Testis (tissue), 3 donors: ENCODE results near the gene PCBP4. TPM values are rescaled to one million over a fixed set of nuclear protein-coding genes. Genes with fewer than 3 reads are reported as not detected.

Experiments
- DNase-seq: peaks from one replicate; pipeline ENCODE4 v3.0.0-alpha.2; 2019
- H3K27ac ChIP-seq, 2 donors: fragments of 200-600 bp; sonication (generic); one replicate each; pipeline ENCODE4 v1.5.1; 2019
- H3K27me3 ChIP-seq: fragments of 200-600 bp; sonication (generic); one replicate; pipeline ENCODE4 v1.5.1; 2019
- H3K36me3 ChIP-seq: fragments of 200-600 bp; sonication (generic); one replicate; pipeline ENCODE4 v1.5.1; 2017; ENCODE audit warnings: low read depth; ENCODE audit errors: missing control alignments
- H3K4me1 ChIP-seq: fragments of 200-600 bp; sonication (generic); one replicate; pipeline ENCODE4 v1.5.1; 2019
- H3K4me3 ChIP-seq, 2 donors: fragments of 200-600 bp; sonication (generic); one replicate each; pipeline ENCODE4 v1.5.1; 2017 to 2019
- H3K9me3 ChIP-seq: fragments of 200-600 bp; sonication (generic); one replicate; pipeline ENCODE4 v1.5.1; 2017
- POLR2A ChIP-seq: fragments of 450-650 bp; IDR thresholded peaks from one replicate; pipeline ENCODE4 v1.6.1; 2017; ENCODE audit warnings: antibody characterized with exemption, mild to moderate bottlenecking, moderate library complexity
- WGBS, 2 donors: methylation state at CpG; one replicate each; pipeline ENCODE4 v1.1.5; 2018; 5-methylcytosine and 5-hydroxymethylcytosine counted together
- intact Hi-C: fragments of 100-400 bp; cut with DNase I; formaldehyde crosslinking; loops from one replicate; pipeline ENCODE4 v1.15.1; 2023; ENCODE audit warnings: low total_unique reads
- polyA plus RNA-seq: library from polyadenylated mRNA; stranded (reverse); fragments of 350-450 nt; fragmentation: Illumina TruSeq; extraction: RNeasy Lipid Tissue Mini Kit (QIAGEN cat#74804); gene quantifications from one replicate; pipeline ENCODE4 v1.2.3, GENCODE V29; 2014; ENCODE audit warnings: low read depth, low replicate concordance; ENCODE audit not compliant: insufficient read depth
- total RNA-seq, 2 donors: library from RNA; depleted of rRNA; stranded (reverse); fragments of >200 nt; gene quantifications; one replicate each; pipeline ENCODE4 v1.2.3, GENCODE V29; 2016
- TF ChIP-seq, protein P1 (sequence below), 3 experiments: fragments of 450-650 bp in 2 of 3; fragments of 200-600 bp in 1 of 3; sonication (generic) in 1 of 3; IDR thresholded peaks; one replicate each; pipeline ENCODE4 v1.5.1; 2016 to 2019; ENCODE audit warnings: antibody characterized with exemption in 3 of 3, mild to moderate bottlenecking in 2 of 3, moderate library complexity in 1 of 3

The PCBP4 gene
- total and polyA plus RNA-seq, 3 donors from 2014 or later: 35.8 to 54.1 (median 47.1) TPM

DNA sequence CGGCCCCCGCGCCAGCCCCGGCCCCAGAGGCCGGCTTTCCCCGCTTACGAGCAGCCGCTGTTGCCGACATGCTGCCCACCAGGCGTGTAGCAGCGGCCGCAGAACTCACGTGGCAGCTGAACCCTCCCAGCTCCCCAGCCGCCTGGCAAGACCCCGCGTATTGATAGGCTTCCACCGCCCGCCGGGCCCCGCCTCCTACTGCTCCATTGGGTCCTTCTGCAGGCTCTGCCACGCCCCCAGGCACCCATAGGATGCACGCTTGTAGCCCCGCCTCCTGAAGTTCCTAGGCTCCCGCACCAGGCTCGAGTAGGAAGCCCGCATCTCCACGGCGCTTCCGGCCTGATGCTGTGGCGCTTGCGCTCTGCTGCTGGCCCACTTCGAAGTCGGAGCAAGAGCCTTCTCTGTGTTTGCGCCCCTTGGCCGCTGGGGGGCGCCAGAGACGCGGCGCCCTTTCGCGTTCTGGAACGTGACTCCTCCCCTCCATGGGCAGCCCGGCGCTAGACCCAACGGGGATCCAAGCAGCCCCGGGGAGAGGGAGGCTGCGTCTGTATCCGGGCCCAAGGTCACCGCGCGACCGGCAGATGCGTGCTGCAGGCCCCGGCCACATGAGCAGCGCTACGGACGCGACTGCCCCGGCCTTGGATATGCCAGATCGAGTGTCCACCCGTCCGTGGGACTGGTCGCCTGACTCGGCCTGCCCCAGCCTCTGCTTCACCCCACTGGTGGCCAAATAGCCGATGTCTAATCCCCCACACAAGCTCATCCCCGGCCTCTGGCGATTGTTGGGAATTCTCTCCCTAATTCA is 25.3 kb downstream of the PCBP4 start, which contains the start of the genes PARP3 and RRP9:
Gene PARP3, plus strand, starts transcription at position 566 of the 805 bp plus-strand sequence. CDS start 993 bp downstream, outside the sequence.
Gene RRP9, minus strand, starts transcription at position 107 of the 805 bp plus-strand sequence. Its CDS starts 37 bp downstream, at position 70.
- peak; percentile 100 for DNase-seq
- Histone ChIP-seq H3K9me3 (no peaks in the 10 kb centered on the region), H3K27me3 (no peaks in the 10 kb centered on the region), H3K36me3 (no peaks in the 10 kb centered on the region), H3K4me3 (peak within 1 kb of the TSS; percentile 68 to 75), H3K27ac (peak within 1 kb of the TSS; percentile 83 to 86), H3K4me1 (peaks cover 18% of the 10 kb centered on the region)
- TF ChIP-seq, protein P1, sequence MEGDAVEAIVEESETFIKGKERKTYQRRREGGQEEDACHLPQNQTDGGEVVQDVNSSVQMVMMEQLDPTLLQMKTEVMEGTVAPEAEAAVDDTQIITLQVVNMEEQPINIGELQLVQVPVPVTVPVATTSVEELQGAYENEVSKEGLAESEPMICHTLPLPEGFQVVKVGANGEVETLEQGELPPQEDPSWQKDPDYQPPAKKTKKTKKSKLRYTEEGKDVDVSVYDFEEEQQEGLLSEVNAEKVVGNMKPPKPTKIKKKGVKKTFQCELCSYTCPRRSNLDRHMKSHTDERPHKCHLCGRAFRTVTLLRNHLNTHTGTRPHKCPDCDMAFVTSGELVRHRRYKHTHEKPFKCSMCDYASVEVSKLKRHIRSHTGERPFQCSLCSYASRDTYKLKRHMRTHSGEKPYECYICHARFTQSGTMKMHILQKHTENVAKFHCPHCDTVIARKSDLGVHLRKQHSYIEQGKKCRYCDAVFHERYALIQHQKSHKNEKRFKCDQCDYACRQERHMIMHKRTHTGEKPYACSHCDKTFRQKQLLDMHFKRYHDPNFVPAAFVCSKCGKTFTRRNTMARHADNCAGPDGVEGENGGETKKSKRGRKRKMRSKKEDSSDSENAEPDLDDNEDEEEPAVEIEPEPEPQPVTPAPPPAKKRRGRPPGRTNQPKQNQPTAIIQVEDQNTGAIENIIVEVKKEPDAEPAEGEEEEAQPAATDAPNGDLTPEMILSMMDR (IDR thresholded peaks at IDR 0.05): peak; percentile 99 to 100 (median 99)
- no peak for TF ChIP-seq POLR2A
- intact Hi-C loops: no loop called here
- WGBS, 2 donors: 0 to 1% methylated on average over 28 to 62 of the region's 67 CpGs

DNA sequence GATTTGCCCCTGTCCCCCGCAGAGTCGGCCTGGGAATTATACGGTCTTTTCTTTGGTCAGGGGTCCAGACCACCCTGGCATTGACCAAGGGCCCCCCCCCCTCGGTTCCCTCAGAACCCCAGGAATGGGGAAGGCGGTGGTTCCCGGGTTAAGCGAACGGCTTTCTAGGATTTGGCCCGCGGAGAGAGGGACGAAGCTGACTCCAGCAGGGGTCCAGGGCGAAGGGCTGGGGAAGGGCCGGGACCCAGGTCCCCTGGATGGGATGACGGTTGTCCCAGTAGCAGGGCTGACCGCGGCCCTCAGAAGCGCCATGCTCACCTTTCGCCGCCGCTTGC is 25.8 kb downstream of the PCBP4 start:
- H3K27me3 ChIP-seq: no peaks in the 10 kb centered on the region
- intact Hi-C loops: no loop called here
- no peak for DNase-seq
- H3K9me3 ChIP-seq: no peaks in the 10 kb centered on the region
- TF ChIP-seq, protein P1 (IDR thresholded peaks at IDR 0.05): no peak
- no peak for TF ChIP-seq POLR2A
- peaks cover 18% of the 10 kb centered on the region for H3K4me1 ChIP-seq
- H3K4me3 ChIP-seq: peak overlapping the region; percentile 68 to 75
- H3K27ac ChIP-seq: no peak overlapping the region
- whole genome bisulfite sequencing, 2 donors: 0 to 1% methylated on average over 3 to 16 of the region's 20 CpGs
- no peaks in the 10 kb centered on the region for H3K36me3 ChIP-seq

DNA sequence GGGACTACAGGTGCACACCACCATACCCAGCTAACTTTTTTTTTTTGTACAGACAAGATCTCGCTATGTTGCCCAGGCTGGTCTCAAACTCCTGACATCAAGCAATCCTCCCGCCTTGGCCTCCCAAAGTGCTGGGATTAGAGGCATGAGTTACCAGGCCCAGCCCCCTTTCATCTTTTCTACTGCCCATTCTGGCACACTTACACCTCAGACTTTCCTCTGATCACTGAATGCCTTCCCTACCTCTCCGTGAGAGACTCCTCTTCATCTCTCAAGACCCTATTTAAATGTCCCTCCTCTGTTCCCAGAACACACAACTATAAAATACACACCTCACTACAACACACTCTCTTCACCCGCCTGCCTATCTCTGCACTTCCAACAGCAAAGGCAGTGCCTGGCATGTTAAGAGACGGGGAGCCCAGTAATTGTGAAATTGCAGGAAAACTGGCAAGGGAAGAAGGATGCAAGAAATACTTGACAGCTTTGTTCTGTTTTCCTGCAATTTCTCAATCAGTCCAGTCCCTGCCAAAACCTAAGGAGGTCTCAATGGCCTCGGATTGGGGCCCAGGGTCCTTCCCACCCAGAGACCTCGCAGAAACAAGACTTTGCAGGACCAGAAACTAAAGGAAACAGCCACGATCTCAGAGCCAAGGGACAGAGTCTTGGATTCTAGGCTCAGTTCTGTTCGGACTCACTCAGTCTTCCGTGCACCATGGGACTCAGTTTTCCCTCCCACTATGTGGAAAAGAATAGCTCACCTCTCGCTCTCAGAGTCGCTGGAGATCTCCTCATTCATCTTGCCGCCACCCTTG is 26.4 kb downstream of the PCBP4 start:
- intact Hi-C loops: no loop called here
- Histone ChIP-seq H3K36me3 (no peaks in the 10 kb centered on the region), H3K27me3 (no peaks in the 10 kb centered on the region), H3K27ac (no peak overlapping the region), H3K4me3 (peak overlapping the region; percentile 68 to 75), H3K4me1 (peaks cover 18% of the 10 kb centered on the region), H3K9me3 (no peaks in the 10 kb centered on the region)
- WGBS, 2 donors: 30 to 31% methylated on average over 12 to 13 of the region's 13 CpGs
- DNase-seq: no peak
- TF ChIP-seq, protein P1 (IDR thresholded peaks at IDR 0.05): no peak
- no peak for TF ChIP-seq POLR2A

DNA sequence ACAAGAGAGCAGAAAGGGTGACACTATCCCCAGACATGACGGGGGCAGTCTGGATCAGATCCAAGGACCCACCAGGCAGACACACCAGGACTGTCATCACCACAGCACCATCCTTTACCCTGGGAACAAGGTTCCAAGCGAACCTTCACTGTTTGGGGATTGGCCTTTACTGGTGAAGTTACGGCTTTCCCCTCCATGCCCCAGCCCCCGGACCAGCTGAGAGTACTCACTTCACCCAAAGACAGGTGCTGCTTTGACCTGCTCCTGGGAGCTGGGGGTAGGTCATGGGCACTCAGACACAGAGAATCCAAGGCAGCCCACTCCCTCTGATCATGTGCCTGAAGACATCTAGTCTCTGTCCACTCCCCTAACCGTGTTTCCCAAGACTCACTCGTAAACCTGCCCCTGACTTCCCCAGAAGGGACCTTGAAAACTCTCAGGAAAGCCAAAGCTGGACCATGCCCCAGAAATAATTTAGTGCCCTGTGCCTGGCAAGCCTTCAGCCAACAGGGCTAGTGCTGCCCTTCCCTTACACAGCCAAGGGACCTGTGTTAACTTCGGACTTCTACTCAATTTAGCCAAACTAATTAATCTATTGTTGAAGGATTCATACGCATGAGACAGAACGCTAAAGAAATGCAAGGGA is 28.4 kb downstream of the PCBP4 start:
- Histone ChIP-seq H3K36me3 (no peaks in the 10 kb centered on the region), H3K27ac (no peak overlapping the region), H3K4me1 (peaks cover 18% of the 10 kb centered on the region), H3K9me3 (no peaks in the 10 kb centered on the region), H3K27me3 (no peaks in the 10 kb centered on the region), H3K4me3 (no peak overlapping the region)
- intact Hi-C loops: no loop called here
- TF ChIP-seq POLR2A: no peak
- TF ChIP-seq, protein P1 (IDR thresholded peaks at IDR 0.05): no peak
- WGBS, 2 donors: 78 to 86% methylated on average over 9 of the region's 9 CpGs
- DNase-seq: no peak
